ENCODE measurements around the gene PGBD5. TPM values are rescaled to one million over a fixed set of nuclear protein-coding genes. Genes with fewer than 3 reads are reported as not detected.

Gene PGBD5
- total and polyA plus RNA-seq, 2 experiments from 2014 or later = 0.82 to 2.4 TPM

DNA sequence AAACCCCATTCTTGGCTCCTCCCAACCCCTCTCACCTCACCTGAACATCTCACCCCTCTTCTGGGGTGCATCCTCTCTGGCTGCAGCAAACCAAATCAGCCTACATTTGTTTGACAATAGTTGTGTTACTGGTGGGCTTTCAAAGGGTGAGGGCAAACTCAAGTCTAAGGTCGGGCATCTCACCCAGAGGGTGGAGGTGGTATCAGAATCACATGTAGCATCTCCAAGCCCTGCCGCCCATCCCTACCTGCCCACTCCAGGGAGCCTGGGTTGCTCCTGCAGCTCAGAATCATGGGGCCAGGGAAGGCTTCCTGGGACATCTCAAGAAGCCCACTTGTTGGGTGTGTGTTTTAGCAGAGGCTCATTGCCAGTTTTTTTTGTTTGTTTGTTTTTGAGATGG lies 35.8 kb downstream of the PGBD5 start:
- no peaks in the 10 kb centered on the region for H3K9me2 ChIP-seq (replicated peaks; ENCODE audit: insufficient read depth)
- H3K4me1 ChIP-seq (ENCODE audit: insufficient read depth) = no peaks in the 10 kb centered on the region
- H3K4me2 ChIP-seq = no peak overlapping the region
- H3K9me3 ChIP-seq (ENCODE audit: low read depth) = no peaks in the 10 kb centered on the region
- WGBS (ENCODE audit: low lambda C conversion rate, missing lambda C conversion rate) = 94% methylated on average over 2 of the region's 2 CpGs
- TF ChIP-seq EZH2 (IDR thresholded peaks at IDR 0.05; ENCODE audit: borderline replicate concordance) = no peak
- TF ChIP-seq EZH2phosphoT487 (IDR thresholded peaks at IDR 0.05; ENCODE audit: low read depth, severe bottlenecking, unreplicated experiment) = no peak
- TF ChIP-seq, protein P1, sequence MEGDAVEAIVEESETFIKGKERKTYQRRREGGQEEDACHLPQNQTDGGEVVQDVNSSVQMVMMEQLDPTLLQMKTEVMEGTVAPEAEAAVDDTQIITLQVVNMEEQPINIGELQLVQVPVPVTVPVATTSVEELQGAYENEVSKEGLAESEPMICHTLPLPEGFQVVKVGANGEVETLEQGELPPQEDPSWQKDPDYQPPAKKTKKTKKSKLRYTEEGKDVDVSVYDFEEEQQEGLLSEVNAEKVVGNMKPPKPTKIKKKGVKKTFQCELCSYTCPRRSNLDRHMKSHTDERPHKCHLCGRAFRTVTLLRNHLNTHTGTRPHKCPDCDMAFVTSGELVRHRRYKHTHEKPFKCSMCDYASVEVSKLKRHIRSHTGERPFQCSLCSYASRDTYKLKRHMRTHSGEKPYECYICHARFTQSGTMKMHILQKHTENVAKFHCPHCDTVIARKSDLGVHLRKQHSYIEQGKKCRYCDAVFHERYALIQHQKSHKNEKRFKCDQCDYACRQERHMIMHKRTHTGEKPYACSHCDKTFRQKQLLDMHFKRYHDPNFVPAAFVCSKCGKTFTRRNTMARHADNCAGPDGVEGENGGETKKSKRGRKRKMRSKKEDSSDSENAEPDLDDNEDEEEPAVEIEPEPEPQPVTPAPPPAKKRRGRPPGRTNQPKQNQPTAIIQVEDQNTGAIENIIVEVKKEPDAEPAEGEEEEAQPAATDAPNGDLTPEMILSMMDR (IDR thresholded peaks at IDR 0.05; ENCODE audit: poor library complexity) = no peak
- H3K27ac ChIP-seq = no peak overlapping the region
- peaks cover 3% of the 10 kb centered on the region for H3K27me3 ChIP-seq
- no peaks in the 10 kb centered on the region for H3K79me2 ChIP-seq
- H3K4me3 ChIP-seq = no peak overlapping the region
- no peak for DNase-seq (ENCODE audit: low spot score)
- no peaks in the 10 kb centered on the region for H3K36me3 ChIP-seq (replicated peaks; ENCODE audit: insufficient read depth, low read depth)
- no peaks in the 10 kb centered on the region for H4K20me1 ChIP-seq (ENCODE audit: insufficient read depth, poor library complexity, severe bottlenecking)
- H2AFZ ChIP-seq = no peak overlapping the region

DNA sequence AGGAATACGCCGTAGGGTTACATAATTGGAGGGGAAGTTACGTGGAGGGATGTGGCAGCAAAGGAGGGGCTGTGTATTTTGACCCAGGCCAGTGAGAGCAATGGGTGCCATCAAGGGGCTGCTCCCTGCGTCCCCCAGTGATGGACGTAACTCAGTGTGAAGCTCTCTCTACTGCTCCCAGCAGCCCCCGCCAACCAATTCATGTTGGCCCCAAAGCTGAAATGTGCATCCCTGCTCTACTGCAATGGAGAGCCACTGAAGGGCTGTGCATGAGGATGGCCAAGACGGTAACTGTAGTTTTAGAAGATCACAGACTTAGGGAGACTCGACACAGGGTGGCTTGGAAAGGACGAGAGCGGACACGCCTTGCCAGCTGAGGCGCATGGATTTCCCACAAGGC lies 38.3 kb downstream of the PGBD5 start:
- TF ChIP-seq, protein P1 (IDR thresholded peaks at IDR 0.05; ENCODE audit: poor library complexity) = no peak
- TF ChIP-seq EZH2phosphoT487 (IDR thresholded peaks at IDR 0.05; ENCODE audit: low read depth, severe bottlenecking, unreplicated experiment) (no peak), EZH2 (IDR thresholded peaks at IDR 0.05; ENCODE audit: borderline replicate concordance) (no peak)
- Histone ChIP-seq H3K79me2 (no peaks in the 10 kb centered on the region), H4K20me1 (ENCODE audit: insufficient read depth, poor library complexity, severe bottlenecking) (no peaks in the 10 kb centered on the region), H3K4me1 (ENCODE audit: insufficient read depth) (no peaks in the 10 kb centered on the region), H2AFZ (no peak overlapping the region), H3K9me2 (replicated peaks; ENCODE audit: insufficient read depth) (no peaks in the 10 kb centered on the region), H3K27ac (no peak overlapping the region), H3K4me3 (no peak overlapping the region), H3K27me3 (peaks cover 3% of the 10 kb centered on the region), H3K9me3 (ENCODE audit: low read depth) (no peaks in the 10 kb centered on the region), H3K36me3 (replicated peaks; ENCODE audit: insufficient read depth, low read depth) (no peaks in the 10 kb centered on the region), H3K4me2 (no peak overlapping the region)
- no peak for DNase-seq (ENCODE audit: low spot score)
- WGBS (ENCODE audit: low lambda C conversion rate, missing lambda C conversion rate) = 97% methylated on average over 12 of the region's 12 CpGs

DNA sequence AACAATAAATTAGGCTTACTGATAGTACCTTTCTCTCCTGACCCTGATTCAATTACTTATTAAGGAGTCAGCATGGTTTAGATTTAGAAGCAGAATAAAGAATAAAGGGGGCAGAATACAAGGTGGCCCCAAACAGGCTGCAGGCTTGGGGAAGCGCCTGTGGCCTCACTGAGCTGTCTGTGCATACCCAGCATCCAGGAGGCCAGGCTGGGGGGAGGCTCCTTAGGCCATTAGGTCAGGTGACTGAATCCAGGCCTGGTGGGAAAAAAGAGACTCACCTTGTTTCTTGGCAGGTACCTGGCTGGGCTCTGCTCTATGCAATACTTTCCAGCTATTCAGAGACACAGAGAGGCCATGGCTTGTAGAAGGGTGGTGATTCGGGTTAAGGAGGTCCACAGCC lies 38.8 kb downstream of the PGBD5 start:
- TF ChIP-seq, protein P1 (IDR thresholded peaks at IDR 0.05; ENCODE audit: poor library complexity) = no peak
- TF ChIP-seq EZH2 (IDR thresholded peaks at IDR 0.05; ENCODE audit: borderline replicate concordance) (no peak), EZH2phosphoT487 (IDR thresholded peaks at IDR 0.05; ENCODE audit: low read depth, severe bottlenecking, unreplicated experiment) (no peak)
- WGBS (ENCODE audit: low lambda C conversion rate, missing lambda C conversion rate) = 97% methylated on average over 2 of the region's 2 CpGs
- Histone ChIP-seq H3K27me3 (peaks cover 3% of the 10 kb centered on the region), H3K4me1 (ENCODE audit: insufficient read depth) (no peaks in the 10 kb centered on the region), H3K36me3 (replicated peaks; ENCODE audit: insufficient read depth, low read depth) (no peaks in the 10 kb centered on the region), H3K79me2 (no peaks in the 10 kb centered on the region), H3K4me2 (no peak overlapping the region), H2AFZ (no peak overlapping the region), H3K27ac (no peak overlapping the region), H3K9me2 (replicated peaks; ENCODE audit: insufficient read depth) (no peaks in the 10 kb centered on the region), H4K20me1 (ENCODE audit: insufficient read depth, poor library complexity, severe bottlenecking) (no peaks in the 10 kb centered on the region), H3K9me3 (ENCODE audit: low read depth) (no peaks in the 10 kb centered on the region), H3K4me3 (no peak overlapping the region)
- no peak for DNase-seq (ENCODE audit: low spot score)
